Ovary (tissue), 9 donors: Measurements from ENCODE around the gene SLC35D3. TPM values are rescaled to one million over a fixed set of nuclear protein-coding genes. Genes with fewer than 3 reads are reported as not detected.
A peak's percentile ranks its signal among the peaks of the same experiment; 100 is the strongest.

Experiments
- DNase-seq, 5 donors: peaks; one replicate each; pipeline ENCODE4 v3.0.0-alpha.2; 2019 to 2020
- H3K27ac ChIP-seq, 2 donors: fragments of 200-600 bp; one replicate each; pipeline versions ENCODE4 v1.5.1 to v1.8.0; 2019 to 2022
- H3K27me3 ChIP-seq: fragments of 200-600 bp; one replicate; pipeline ENCODE4 v1.8.0; 2022
- H3K36me3 ChIP-seq: fragments of 200-600 bp; sonication (generic); one replicate; pipeline ENCODE4 v1.5.1; 2019
- H3K4me1 ChIP-seq: one replicate; pipeline ENCODE4 v1.8.1; 2013; ENCODE audit warnings: mild to moderate bottlenecking, moderate library complexity; ENCODE audit not compliant: insufficient read depth
- H3K4me3 ChIP-seq: fragments of 200-600 bp; sonication (generic); one replicate; pipeline ENCODE4 v1.5.1; 2017
- H3K9me3 ChIP-seq, 2 donors: fragments of 200-600 bp in 1 of 2; sonication (generic) in 1 of 2; one replicate each; pipeline versions ENCODE4 v1.5.1 to v1.8.1; 2013 to 2019; ENCODE audit warnings: mild to moderate bottlenecking in 1 of 2, moderate library complexity in 1 of 2
- CTCF ChIP-seq, 3 donors: fragments of 450-650 bp in 2 of 3; fragments of 200-600 bp in 1 of 3; IDR thresholded peaks; one replicate each; pipeline versions ENCODE4 v1.5.1 to v1.8.0; 2016 to 2022; ENCODE audit warnings: antibody characterized with exemption in 3 of 3, mild to moderate bottlenecking in 1 of 3
- EP300 ChIP-seq: sonication (generic); formaldehyde crosslinking; IDR thresholded peaks from one replicate; pipeline ENCODE4 v1.6.1; 2017; ENCODE audit warnings: antibody characterized with exemption
- POLR2A ChIP-seq: fragments of 450-650 bp; IDR thresholded peaks from one replicate; pipeline ENCODE4 v1.6.1; 2017; ENCODE audit warnings: antibody characterized with exemption, mild to moderate bottlenecking, moderate library complexity
- WGBS, 3 donors: extraction: QIAGEN DNeasy Blood & Tissue Kit in 1 of 3; methylation state at CpG; one replicate each; pipeline versions ENCODE4 v1.1.5 to v1.1.7; 2013 to 2017; 5-methylcytosine and 5-hydroxymethylcytosine counted together
- intact Hi-C, 4 donors: fragments of 100-400 bp; cut with DNase I; formaldehyde crosslinking; loops; one replicate each; pipeline versions ENCODE4 v1.11.0 to v1.15.1; 2022 to 2023
- polyA plus RNA-seq, 2 donors: library from polyadenylated mRNA; stranded (reverse); fragments of 200-250 nt in 1 of 2; fragments of 350-450 nt in 1 of 2; fragmentation: Illumina TruSeq in 1 of 2; extraction: RNeasy Lipid Tissue Mini Kit (QIAGEN cat#74804) in 1 of 2; gene quantifications; one replicate each; pipeline ENCODE4 v1.2.3, GENCODE V29; 2013 to 2014
- total RNA-seq, 7 donors: library from RNA; depleted of rRNA in 2 of 7; stranded (reverse); fragments of >200 nt in 2 of 7; fragmentation: NEBNext Ultra II Directional in 3 of 7; extraction: Animal tissue kit (Norgen Biotek cat#: 25700) in 3 of 7; gene quantifications; one replicate each; pipeline versions ENCODE4 v1.1.0 to v1.2.4, GENCODE V29; 2016 to 2023
- donor health status: DM: no; HTN: no; CAD: no; lungs with moderate emphysema.
- donor health status: DM: no; HTN: no; CAD: no.
- donor health status: Bipolar disorder and iron deficiency.
- donor health status: DM: yes; HTN: yes; CAD: no.
- donor health status: DM: no; HTN: no; CAD: no.
- donor health status: DM: yes; HTN: yes; CAD: no.

Gene SLC35D3
- total and polyA plus RNA-seq, 9 donors: 0.02 TPM; not detected in 8

GRCh38 chr6:136962661-136963060 is 40.6 kb downstream of the SLC35D3 start:
- DNase-seq: no peak
- WGBS, 3 donors: 54 to 60% (median 59%) methylated on average over 4 of the region's 4 CpGs

GRCh38 chr6:136963259-136963658 is 41.2 kb downstream of the SLC35D3 start:
- no peak for TF ChIP-seq POLR2A
- no peak for TF ChIP-seq CTCF (IDR thresholded peaks at IDR 0.05)
- no peak for TF ChIP-seq EP300

More at GRCh38 chr6:136962661-136963060, 40.6 kb downstream of the SLC35D3 start:
- intact Hi-C loops: loop anchor here in 1 of 4 donors (5.0 kb wide), 1 partner anchor 1470 kb away; no protein-coding TSS in a partner anchor
- Histone ChIP-seq H3K27me3 (no peaks in the 10 kb centered on the region), H3K9me3 (no peaks in the 10 kb centered on the region), H3K4me3 (no peak overlapping the region), H3K4me1 (no peaks in the 10 kb centered on the region), H3K36me3 (no peaks in the 10 kb centered on the region), H3K27ac (no peak overlapping the region)
- TF ChIP-seq CTCF (IDR thresholded peaks at IDR 0.05): no peak
- TF ChIP-seq POLR2A: no peak
- TF ChIP-seq EP300: no peak

GRCh38 chr6:136964398-136964797 is 42.3 kb downstream of the SLC35D3 start:
- Histone ChIP-seq H3K27me3 (no peaks in the 10 kb centered on the region), H3K9me3 (no peaks in the 10 kb centered on the region), H3K4me3 (no peak overlapping the region), H3K27ac (no peak overlapping the region), H3K4me1 (no peaks in the 10 kb centered on the region), H3K36me3 (no peaks in the 10 kb centered on the region)
- TF ChIP-seq POLR2A: no peak
- TF ChIP-seq EP300: no peak
- TF ChIP-seq CTCF (IDR thresholded peaks at IDR 0.05): no peak
- intact Hi-C loops: loop anchor here in 1 of 4 donors (5.0 kb wide), 1 partner anchor 1468 kb away; no protein-coding TSS in a partner anchor
- DNase-seq: no peak
- WGBS, 3 donors: 75 to 84% (median 83%) methylated on average over 2 of the region's 2 CpGs

More at GRCh38 chr6:136963259-136963658, 41.2 kb downstream of the SLC35D3 start:
- H3K27ac ChIP-seq: no peak overlapping the region
- H3K9me3 ChIP-seq: no peaks in the 10 kb centered on the region
- 65 to 68% (median 66%) methylated on average over 2 of the region's 2 CpGs for WGBS, 3 donors
- DNase-seq: no peak
- H3K4me3 ChIP-seq: no peak overlapping the region
- no peaks in the 10 kb centered on the region for H3K27me3 ChIP-seq
- no peaks in the 10 kb centered on the region for H3K4me1 ChIP-seq
- intact Hi-C loops: loop anchor here in 1 of 4 donors (5.0 kb wide), 1 partner anchor 1469 kb away; no protein-coding TSS in a partner anchor
- no peaks in the 10 kb centered on the region for H3K36me3 ChIP-seq

GRCh38 chr6:136967876-136968752 is 46.0 kb downstream of the SLC35D3 start:
- 47 to 54% (median 50%) methylated on average over 19 of the region's 19 CpGs for WGBS, 3 donors
- no peaks in the 10 kb centered on the region for H3K9me3 ChIP-seq
- H3K36me3 ChIP-seq: no peaks in the 10 kb centered on the region
- intact Hi-C loops: no loop called here
- no peaks in the 10 kb centered on the region for H3K4me1 ChIP-seq
- no peaks in the 10 kb centered on the region for H3K27me3 ChIP-seq
- TF ChIP-seq POLR2A (no peak), CTCF (IDR thresholded peaks at IDR 0.05) (peak in 1 of 3 donors; percentile 39), EP300 (no peak)
- H3K4me3 ChIP-seq: no peak overlapping the region
- no peak overlapping the region for H3K27ac ChIP-seq
- DNase-seq: peak; percentile 48 to 74 (median 58)
